ENCODE results near the gene NCR2. TPM values are rescaled to one million over a fixed set of nuclear protein-coding genes. Genes with fewer than 3 reads are reported as not detected.

The NCR2 gene
- total and polyA plus RNA-seq, 8 donors = not detected

GRCh38 chr6:41335943-41336342 is 535 bp downstream of the NCR2 start:
- H3K27ac ChIP-seq = no peak overlapping the region
- H3K4me3 ChIP-seq = no peak overlapping the region
- TF ChIP-seq, protein P1, sequence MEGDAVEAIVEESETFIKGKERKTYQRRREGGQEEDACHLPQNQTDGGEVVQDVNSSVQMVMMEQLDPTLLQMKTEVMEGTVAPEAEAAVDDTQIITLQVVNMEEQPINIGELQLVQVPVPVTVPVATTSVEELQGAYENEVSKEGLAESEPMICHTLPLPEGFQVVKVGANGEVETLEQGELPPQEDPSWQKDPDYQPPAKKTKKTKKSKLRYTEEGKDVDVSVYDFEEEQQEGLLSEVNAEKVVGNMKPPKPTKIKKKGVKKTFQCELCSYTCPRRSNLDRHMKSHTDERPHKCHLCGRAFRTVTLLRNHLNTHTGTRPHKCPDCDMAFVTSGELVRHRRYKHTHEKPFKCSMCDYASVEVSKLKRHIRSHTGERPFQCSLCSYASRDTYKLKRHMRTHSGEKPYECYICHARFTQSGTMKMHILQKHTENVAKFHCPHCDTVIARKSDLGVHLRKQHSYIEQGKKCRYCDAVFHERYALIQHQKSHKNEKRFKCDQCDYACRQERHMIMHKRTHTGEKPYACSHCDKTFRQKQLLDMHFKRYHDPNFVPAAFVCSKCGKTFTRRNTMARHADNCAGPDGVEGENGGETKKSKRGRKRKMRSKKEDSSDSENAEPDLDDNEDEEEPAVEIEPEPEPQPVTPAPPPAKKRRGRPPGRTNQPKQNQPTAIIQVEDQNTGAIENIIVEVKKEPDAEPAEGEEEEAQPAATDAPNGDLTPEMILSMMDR (IDR thresholded peaks at IDR 0.05) = no peak
- peaks cover 6 to 33% of the 10 kb centered on the region in 2 donors for H3K27me3 ChIP-seq
- no peaks in the 10 kb centered on the region for H3K36me3 ChIP-seq
- intact Hi-C loops (cut with DNase I) = no loop called here
- no peak for ATAC-seq
- DNase-seq = no peak
- H3K4me1 ChIP-seq = no peaks in the 10 kb centered on the region
- no peaks in the 10 kb centered on the region for H3K9me3 ChIP-seq

DNA sequence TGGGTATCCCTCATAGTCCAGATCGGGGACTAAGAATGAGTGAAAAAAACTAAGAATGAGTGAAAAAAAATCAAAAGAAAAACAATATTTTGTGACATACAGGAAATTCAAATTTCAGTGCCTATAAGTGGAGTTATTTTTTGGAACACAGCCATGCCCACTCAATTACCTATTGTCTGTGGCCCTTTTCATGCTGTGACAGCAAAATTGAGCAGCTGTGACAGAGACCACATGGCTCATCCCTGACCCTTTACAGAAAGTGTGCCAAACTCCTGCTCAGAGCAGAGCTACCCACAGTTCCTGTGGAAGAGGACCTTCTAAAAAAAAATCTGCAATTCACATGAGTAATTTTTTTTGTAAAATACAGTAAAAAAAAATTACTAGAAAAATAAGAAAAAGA is 1.4 kb downstream of the NCR2 start:
- H3K4me1 ChIP-seq = no peaks in the 10 kb centered on the region
- DNase-seq (no peak), ATAC-seq (no peak)
- no peaks in the 10 kb centered on the region for H3K36me3 ChIP-seq
- peaks cover 6 to 36% of the 10 kb centered on the region in 2 donors for H3K27me3 ChIP-seq
- H3K27ac ChIP-seq = no peak overlapping the region
- intact Hi-C loops (cut with DNase I) = no loop called here
- TF ChIP-seq, protein P1 (IDR thresholded peaks at IDR 0.05) = no peak
- H3K4me3 ChIP-seq = no peak overlapping the region
- H3K9me3 ChIP-seq = no peaks in the 10 kb centered on the region

DNA sequence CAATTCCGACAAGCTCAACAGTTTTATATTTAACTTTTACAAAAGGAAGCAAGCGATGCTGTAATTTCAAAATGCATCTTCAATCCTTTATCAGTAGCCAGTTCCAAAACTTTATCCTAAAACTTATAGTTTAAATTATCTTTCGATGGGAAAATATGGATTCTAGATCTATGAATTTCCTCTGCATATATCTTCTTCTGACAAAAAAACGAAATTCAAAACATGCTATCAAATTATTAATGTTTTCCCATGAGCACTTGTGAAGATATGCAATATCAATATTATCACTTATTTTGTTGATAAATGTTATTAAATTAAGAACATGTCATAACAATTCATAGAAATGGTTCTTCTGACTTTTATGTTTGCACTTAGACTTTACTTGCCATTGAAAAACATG is 2.3 kb downstream of the NCR2 start:
- Histone ChIP-seq H3K36me3 (no peaks in the 10 kb centered on the region), H3K4me3 (no peak overlapping the region), H3K4me1 (no peaks in the 10 kb centered on the region), H3K9me3 (no peaks in the 10 kb centered on the region), H3K27ac (no peak overlapping the region), H3K27me3 (peaks cover 6 to 43% of the 10 kb centered on the region in 2 donors)
- ATAC-seq (no peak), DNase-seq (no peak)
- intact Hi-C loops (cut with DNase I) = no loop called here
- TF ChIP-seq, protein P1 (IDR thresholded peaks at IDR 0.05) = no peak

DNA sequence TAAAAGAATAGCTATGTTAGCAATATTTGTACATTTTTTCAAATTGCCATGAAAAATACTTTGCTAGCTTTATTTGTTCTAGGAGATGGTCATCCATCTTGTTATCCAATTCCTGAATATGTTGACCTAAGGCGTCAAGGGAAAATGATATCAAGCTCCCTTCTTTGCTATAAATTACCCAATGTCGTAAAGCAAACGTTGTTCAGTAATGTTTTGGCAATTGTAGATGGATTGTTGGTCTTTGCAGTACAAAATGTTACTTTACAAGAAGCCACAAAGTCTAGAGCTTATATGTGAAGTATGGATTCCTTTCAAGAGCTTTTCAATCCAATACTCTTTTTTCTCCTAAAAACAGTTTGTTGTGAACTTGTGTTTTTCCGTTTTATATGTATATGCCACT is 3.3 kb downstream of the NCR2 start:
- Histone ChIP-seq H3K36me3 (no peaks in the 10 kb centered on the region), H3K27ac (no peak overlapping the region), H3K9me3 (no peaks in the 10 kb centered on the region), H3K4me3 (no peak overlapping the region), H3K27me3 (peaks cover 6 to 44% of the 10 kb centered on the region in 2 donors), H3K4me1 (no peaks in the 10 kb centered on the region)
- ATAC-seq = no peak
- intact Hi-C loops (cut with DNase I) = no loop called here
- TF ChIP-seq, protein P1 (IDR thresholded peaks at IDR 0.05) = no peak
- DNase-seq = no peak

- Histone ChIP-seq H3K4me3 (no peak overlapping the region), H3K9me3 (no peaks in the 10 kb centered on the region), H3K4me1 (no peaks in the 10 kb centered on the region), H3K36me3 (no peaks in the 10 kb centered on the region), H3K27me3 (peaks cover 6 to 41% of the 10 kb centered on the region in 2 donors), H3K27ac (no peak overlapping the region)
- DNase-seq = no peak
- intact Hi-C loops (cut with DNase I) = no loop called here
- no peak for ATAC-seq
- TF ChIP-seq, protein P1 (IDR thresholded peaks at IDR 0.05) = no peak
Observed at GRCh38 chr6:41341580-41341979, 6.2 kb downstream of the NCR2 start.
